Measurements from ENCODE around the gene SLC30A3. TPM values are rescaled to one million over a fixed set of nuclear protein-coding genes. Genes with fewer than 3 reads are reported as not detected.

The SLC30A3 gene
- total RNA-seq (2016; rRNA removed; fragmentation: Illumina TruSeq; extraction: Trizol) (0.38 TPM in 1 of 2 replicates, not detected in the other), polyA plus RNA-seq (2011; rRNA removed) (0.79 and 1.0 TPM in 2 replicates), polyA minus RNA-seq (2011; rRNA and poly(A)+ RNA removed; ENCODE audit: low replicate concordance) (1.8 and 2.7 TPM in 2 replicates), Bru-seq, nascent RNA (percentile 33 among the genes with signal in this experiment), BruChase-seq, experiment 1, labeled RNA remaining after a 6-hour chase (percentile 25 among the genes with signal in this experiment), BruChase-seq, experiment 2, labeled RNA remaining after a 2-hour chase (percentile 35 among the genes with signal in this experiment)
- 0.20 and 0.26 TPM in 2 replicates for total RNA-seq (2016; cell fraction: cytosol; rRNA removed; fragmentation: Illumina TruSeq; extraction: Trizol; ENCODE audit: low read depth)
- total RNA-seq (2016; cell fraction: insoluble cytoplasmic fraction; rRNA removed; fragmentation: Illumina TruSeq; extraction: Trizol), result 0.15 TPM in 1 of 2 replicates, not detected in the other
- 0.07 and 0.43 TPM in 2 replicates for total RNA-seq (2016; cell fraction: membrane; rRNA removed; fragmentation: Illumina TruSeq; extraction: Trizol)
- total RNA-seq (2016; cell fraction: nucleus; rRNA removed; fragmentation: Illumina TruSeq; extraction: Trizol), result 0.25 and 0.37 TPM in 2 replicates
- 0.54 and 0.83 TPM in 2 replicates for polyA plus RNA-seq (2011; cell fraction: cytosol; rRNA removed)
- polyA plus RNA-seq (2011; cell fraction: nucleus; rRNA removed), result 5.5 and 6.9 TPM in 2 replicates
- polyA plus RNA-seq (2012), result 1.1 and 1.2 TPM in 2 replicates
- polyA plus RNA-seq (2016; cell fraction: cytosol; fragmentation: Illumina TruSeq; extraction: Trizol; ENCODE audit: low read depth), result 0.17 and 0.28 TPM in 2 replicates
- 0.23 TPM in 1 of 2 replicates, not detected in the other for polyA plus RNA-seq (2016; cell fraction: insoluble cytoplasmic fraction; fragmentation: Illumina TruSeq; extraction: Trizol; ENCODE audit: low read depth)
- polyA plus RNA-seq (2016; cell fraction: membrane; fragmentation: Illumina TruSeq; extraction: Trizol; ENCODE audit: low read depth), result 0.19 and 0.29 TPM in 2 replicates
- polyA plus RNA-seq (2016; cell fraction: nucleus; fragmentation: Illumina TruSeq; extraction: Trizol; ENCODE audit: insufficient read depth, low read depth), result 0.96 and 1.8 TPM in 2 replicates
- polyA minus RNA-seq (2011; cell fraction: cytosol; rRNA and poly(A)+ RNA removed), result 0.59 and 0.79 TPM in 2 replicates
- 0.50 and 1.3 TPM in 2 replicates for polyA minus RNA-seq (2011; cell fraction: nucleus; rRNA and poly(A)+ RNA removed)
- long read RNA-seq, experiment 1, partial matches to known transcripts, result 0 of 1 reads
- long read RNA-seq, experiment 1, other reads (novel, unspliced or antisense), result 1 of 1 reads
- long read RNA-seq, experiment 2, partial matches to known transcripts, result 0 of 5 reads
- long read RNA-seq, experiment 2, other reads (novel, unspliced or antisense), result 3 of 5 reads

- Histone ChIP-seq H2AFZ (ENCODE audit: low read length) (no peak within 1 kb of the TSS), H3K27me3 (ENCODE audit: control insufficient read depth in 1 of 2, insufficient read depth in 2 of 2, low read length in 2 of 2) (peaks cover 19 to 73% of the 10 kb centered on the region in 2 experiments), H3K27ac (ENCODE audit: extremely low read length, insufficient read depth, low read length) (no peak within 1 kb of the TSS), H3K9me3 (ENCODE audit: low read length) (no peaks in the 10 kb centered on the region), H3K4me2 (ENCODE audit: low read depth, low read length) (peak within 1 kb of the TSS; percentile 92), H3K79me2 (ENCODE audit: insufficient read depth, low read length) (no peaks in the 10 kb centered on the region), H3K36me3 (replicated peaks in 1 of 2; ENCODE audit: control insufficient read depth in 1 of 2, insufficient read depth in 2 of 2, low read length in 2 of 2) (no peaks in the 10 kb centered on the region), H4K20me1 (ENCODE audit: insufficient read depth, low read length) (no peaks in the 10 kb centered on the region), H3K4me3 (replicated peaks in 1 of 3; ENCODE audit: insufficient read depth in 1 of 3, low read depth in 2 of 3, low read length in 3 of 3) (peak within 1 kb of the TSS; percentile 62 to 77 (median 65)), H3K9ac (ENCODE audit: insufficient read depth, low read depth, low read length) (no peak within 1 kb of the TSS), H3K4me1 (ENCODE audit: insufficient read depth, low read length) (peaks cover 26% of the 10 kb centered on the region)
- CTCF ChIA-PET (ENCODE audit: low intra/inter-chr PET ratio, low total read pairs), result interaction anchor here (1.0 kb wide), 1 partner anchor 40 kb away, joined by 5 read pairs; no protein-coding TSS in a partner anchor
- in situ Hi-C loops (cut with HindIII; ENCODE audit: extremely low pct_ligation_motif_present, low pct_unique_long_range_greater_than_20kb), result no loop called here
- no TSS peak for BruUV-seq (replicated peaks)
- intact Hi-C loops (cut with micrococcal nuclease; ENCODE audit: unreplicated experiment), result no loop called here
- FAIRE-seq (no peak), DNase-seq (ENCODE audit: low spot score) (no peak), ATAC-seq (peak; percentile 69)
- WGBS (ENCODE audit: low lambda C conversion rate), result 3% methylated on average over 45 of the region's 96 CpGs
- POLR2A ChIA-PET, result interaction anchor here (0.6 to 1.9 kb wide), 7 partner anchors 10 to 191 kb away, joined by 3 to 7 read pairs (median 5); partner anchors contain the start of genes ATRAID, OST4, PREB and SLC5A6
- TF ChIP-seq THAP11 (CRISPR knock-in tag; IDR thresholded peaks at IDR 0.05) (no peak), ZNF784 (CRISPR knock-in tag; IDR thresholded peaks at IDR 0.05; ENCODE audit: borderline replicate concordance) (no peak), ZNF142 (CRISPR knock-in tag; IDR thresholded peaks at IDR 0.05) (peak; percentile 83; the same call in 1 of the 2 replicates), ZNF468 (CRISPR knock-in tag; IDR thresholded peaks at IDR 0.05) (no peak), MAX (IDR thresholded peaks at IDR 0.05) (peak; percentile 17; the same call in 1 of the 2 replicates), ZNF501 (CRISPR knock-in tag; IDR thresholded peaks at IDR 0.05) (no peak)
Observed at GRCh38 chr2:27262379-27263286, at the start of gene SLC30A3. TSS of gene SLC30A3 (minus strand) at chr2:27263047. CDS start at chr2:27262906, 141 bp downstream.
